Measurements from ENCODE around the gene SPATA13.

- TF ChIP-seq CTCF (IDR thresholded peaks at IDR 0.05 in 8 of 11, conservative IDR thresholded peaks at IDR 0.05 in 3 of 11) (no peak), POLR2A (IDR thresholded peaks at IDR 0.05) (no peak), POLR2AphosphoS5 (IDR thresholded peaks at IDR 0.05) (peak; percentile 71 to 81 (median 76))
These were observed 91.0 kb downstream of the SPATA13 start for GRCh38 chr13:24251525-24251924.
